Embryonic facial prominence (tissue), 1 donor: ENCODE results near the gene STK32C.

Source experiments
- DNase-seq: peaks from one replicate; pipeline ENCODE4 v3.0.0-alpha.2; 2016; ENCODE audit errors: extremely low spot score

STK32C gene

GRCh38 chr10:132282667-132283603, 24.8 kb downstream of the STK32C start:
- DNase-seq = no peak

- no peak for DNase-seq
Measured at GRCh38 chr10:132281915-132282666, 25.7 kb downstream of the STK32C start.

- DNase-seq = no peak
Measured at GRCh38 chr10:132280646-132281074, 27.1 kb downstream of the STK32C start.

- no peak for DNase-seq
Measured at GRCh38 chr10:132279873-132280645, 27.7 kb downstream of the STK32C start.

- no peak for DNase-seq
Measured at GRCh38 chr10:132277311-132277741, 30.4 kb downstream of the STK32C start.

GRCh38 chr10:132276706-132277105, 31.0 kb downstream of the STK32C start:
- no peak for DNase-seq

GRCh38 chr10:132276179-132276675, 31.5 kb downstream of the STK32C start:
- DNase-seq = no peak

- DNase-seq = no peak
Measured at GRCh38 chr10:132275426-132276178, 32.1 kb downstream of the STK32C start.

- DNase-seq = no peak
Measured at GRCh38 chr10:132274986-132275385, 32.8 kb downstream of the STK32C start.

GRCh38 chr10:132274581-132274980, 33.2 kb downstream of the STK32C start:
- no peak for DNase-seq

GRCh38 chr10:132273966-132274365, 33.8 kb downstream of the STK32C start:
- DNase-seq = no peak

- DNase-seq = no peak
Measured at GRCh38 chr10:132273304-132273944, 34.3 kb downstream of the STK32C start.

- no peak for DNase-seq
Measured at GRCh38 chr10:132272231-132272971, 35.3 kb downstream of the STK32C start.

GRCh38 chr10:132271458-132272230, 36.1 kb downstream of the STK32C start:
- no peak for DNase-seq

- no peak for DNase-seq
Measured at GRCh38 chr10:132270721-132271457, 36.9 kb downstream of the STK32C start.

GRCh38 chr10:132270256-132270655, 37.5 kb downstream of the STK32C start:
- no peak for DNase-seq

GRCh38 chr10:132269266-132270230, 38.2 kb downstream of the STK32C start:
- DNase-seq = no peak
